ENCODE data around the gene CSTB.

Gene CSTB

GRCh38 chr21:43727519-43728153, 48.5 kb downstream of the CSTB start:
- no peak for DNase-seq

- DNase-seq, result no peak
Measured at GRCh38 chr21:43726686-43727518, 49.2 kb downstream of the CSTB start.

All from NCI-H2107 (cell line).